Measurements from ENCODE around the gene SHISAL2A. TPM values are rescaled to one million over a fixed set of nuclear protein-coding genes. Genes with fewer than 3 reads are reported as not detected.

SHISAL2A gene
- total and polyA plus RNA-seq, 10 of the 15 experiments (the other 5 are each of a cell fraction or from before 2014, with no cell fraction given) = 0.18 to 0.67 (median 0.45) TPM

GRCh38 chr1:52599236-52599635 lies 33.7 kb upstream of the SHISAL2A start (continued):
- no peak for TF ChIP-seq BCLAF1 (IDR thresholded peaks at IDR 0.05)
- no peak for TF ChIP-seq TARDBP (IDR thresholded peaks at IDR 0.05; ENCODE audit: borderline replicate concordance)
- TF ChIP-seq ESRRA (IDR thresholded peaks at IDR 0.05; ENCODE audit: low read length) = no peak

- Histone ChIP-seq H3K4me1 (ENCODE audit: control insufficient read depth, insufficient read depth, low read length) (peaks cover 24% of the 10 kb centered on the region), H2AFZ (ENCODE audit: control insufficient read depth, low read depth, low read length) (no peak overlapping the region), H3K27me3 (replicated peaks in 1 of 2; ENCODE audit: control insufficient read depth in 2 of 2, insufficient read depth in 2 of 2, low read length in 1 of 2) (peaks cover 1 to 4% of the 10 kb centered on the region in 2 experiments; a peak in 3 of 4 replicates), H3K9me3 (replicated peaks; ENCODE audit: control insufficient read depth, insufficient read depth, low read length) (no peaks in the 10 kb centered on the region), H3K79me2 (ENCODE audit: control insufficient read depth, insufficient read depth, low read length) (no peaks in the 10 kb centered on the region), H4K20me1 (ENCODE audit: control insufficient read depth, insufficient read depth) (no peaks in the 10 kb centered on the region), H3K4me3 (no peak overlapping the region), H3K9ac (ENCODE audit: control insufficient read depth, insufficient read depth, low read length) (no peak overlapping the region), H3K27ac (ENCODE audit: control insufficient read depth, insufficient read depth) (no peak overlapping the region), H3K4me2 (ENCODE audit: control insufficient read depth, insufficient read depth) (no peak overlapping the region), H3K36me3 (ENCODE audit: control insufficient read depth in 2 of 2, insufficient read depth in 2 of 2, low read length in 1 of 2) (no peaks in the 10 kb centered on the region)
- DNase-seq (ENCODE audit: low read depth, low spot score) (no peak), ATAC-seq (no peak), FAIRE-seq (no peak)
- CTCF ChIA-PET = no interaction called here
- RAD21 ChIA-PET (ENCODE audit: unreplicated experiment) = interaction anchor here (0.6 kb wide), 1 partner anchor 19 kb away, joined by 4 read pairs; no protein-coding TSS in a partner anchor
- POLR2A ChIA-PET = interaction anchor here (1.3 kb wide), 1 partner anchor 8 kb away, joined by 5 read pairs; no protein-coding TSS in a partner anchor
- SMC1A ChIA-PET (ENCODE audit: uncharacterized antibody, unreplicated experiment) = interaction anchor here (1.0 to 1.6 kb wide), 4 partner anchors 8 to 196 kb away, joined by 3 to 5 read pairs (median 4); partner anchors contain the start of genes ORC1 and PRPF38A
- 95% methylated on average over 8 of the region's 8 CpGs for WGBS (ENCODE audit: insufficient coverage, insufficient replicate concordance, low lambda C conversion rate, missing lambda C conversion rate)
- TF ChIP-seq RB1 (IDR thresholded peaks at IDR 0.05; ENCODE audit: borderline replicate concordance) (no peak), CBX3 (IDR thresholded peaks at IDR 0.05; ENCODE audit: borderline replicate concordance, low read depth) (no peak), MYC (IDR thresholded peaks at IDR 0.05; ENCODE audit: insufficient read depth, insufficient read length, insufficient replicate concordance, low read length, severe bottlenecking) (no peak), IRF4 (IDR thresholded peaks at IDR 0.05; ENCODE audit: low read depth, low read length) (no peak), HDAC2 (IDR thresholded peaks at IDR 0.05) (no peak), ZSCAN29 (IDR thresholded peaks at IDR 0.05) (no peak), NBN (IDR thresholded peaks at IDR 0.05) (no peak)
- intact Hi-C loops (cut with micrococcal nuclease; ENCODE audit: unreplicated experiment) (no loop called here), in situ Hi-C loops (cut with MboI) (no loop called here)
- no TSS peak for BruUV-seq (replicated peaks)
Observed at GRCh38 chr1:52600533-52601179, 32.3 kb upstream of the SHISAL2A start.
